GM18499 (cell line): ENCODE measurements around the gene CEP170.

Experiments
- ATAC-seq: cut with Tn5 transposase; IDR thresholded peaks from one replicate; pipeline ENCODE4 v1.9.1; 2021; ENCODE audit warnings: moderate number of reproducible peaks; ENCODE audit not compliant: insufficient read depth, unreplicated experiment

CEP170 gene

GRCh38 chr1:243268751-243269460 is 13.8 kb upstream of the CEP170 start:
- ATAC-seq, result no peak

- no peak for ATAC-seq
Measured at GRCh38 chr1:243267914-243268653, 13.0 kb upstream of the CEP170 start.

- no peak for ATAC-seq
Measured at GRCh38 chr1:243267471-243267880, 12.4 kb upstream of the CEP170 start.

- no peak for ATAC-seq
Measured at GRCh38 chr1:243266231-243266630, 11.2 kb upstream of the CEP170 start.

GRCh38 chr1:243264717-243265116 is 9.6 kb upstream of the CEP170 start:
- no peak for ATAC-seq

- no peak for ATAC-seq
Measured at GRCh38 chr1:243261390-243261789, 6.3 kb upstream of the CEP170 start.

GRCh38 chr1:243260221-243260880 is 5.3 kb upstream of the CEP170 start:
- ATAC-seq, result no peak

GRCh38 chr1:243258731-243259130 is 3.6 kb upstream of the CEP170 start:
- no peak for ATAC-seq

- no peak for ATAC-seq
Measured at GRCh38 chr1:243257189-243257588, 2.1 kb upstream of the CEP170 start.

GRCh38 chr1:243256590-243256989 is 1.5 kb upstream of the CEP170 start:
- no peak for ATAC-seq

GRCh38 chr1:243255791-243256512 is 871 bp upstream of the CEP170 start, which contains the start of gene SDCCAG8:
TSS of gene SDCCAG8 (plus strand) at chr1:243256041. CDS start at chr1:243256174, 133 bp downstream.
- ATAC-seq, result peak; percentile 70

- ATAC-seq, result no peak
Measured at GRCh38 chr1:243254233-243254926, 701 bp downstream of the CEP170 start.

GRCh38 chr1:243253926-243254232 is 1.2 kb downstream of the CEP170 start:
- no peak for ATAC-seq

GRCh38 chr1:243253211-243253925 is 1.7 kb downstream of the CEP170 start:
- no peak for ATAC-seq

- ATAC-seq, result no peak
Measured at GRCh38 chr1:243251539-243251938, 3.5 kb downstream of the CEP170 start.

GRCh38 chr1:243250102-243250501 is 5.0 kb downstream of the CEP170 start:
- no peak for ATAC-seq

GRCh38 chr1:243249214-243249613 is 5.9 kb downstream of the CEP170 start:
- ATAC-seq, result no peak

- no peak for ATAC-seq
Measured at GRCh38 chr1:243247901-243248300, 7.2 kb downstream of the CEP170 start.

- no peak for ATAC-seq
Measured at GRCh38 chr1:243246916-243247315, 8.2 kb downstream of the CEP170 start.
